ENCODE results near the gene PLEKHJ1. TPM values are rescaled to one million over a fixed set of nuclear protein-coding genes. Genes with fewer than 3 reads are reported as not detected.

The PLEKHJ1 gene
- total RNA-seq, 1 donor from 2014 or later, result 78.3 TPM

GRCh38 chr19:2235381-2236063 lies 607 bp downstream of the PLEKHJ1 start:
- no peaks in the 10 kb centered on the region for H3K9me3 Mint-ChIP-seq (ENCODE audit: unreplicated experiment)
- peak overlapping the region; percentile 89 for H3K27ac ChIP-seq (ENCODE audit: low read depth, low read length)
- peaks cover 3% of the 10 kb centered on the region for H3K36me3 Mint-ChIP-seq (ENCODE audit: low read depth, unreplicated experiment)
- H3K27ac Mint-ChIP-seq (ENCODE audit: unreplicated experiment), result peak overlapping the region; percentile 80
- TF ChIP-seq EZH2 (IDR thresholded peaks at IDR 0.05; ENCODE audit: insufficient read depth, low read length) (no peak), CTCF (IDR thresholded peaks at IDR 0.05; ENCODE audit: insufficient read depth, low read depth, low read length) (no peak)
- H3K4me2 ChIP-seq (ENCODE audit: low read length), result peak overlapping the region; percentile 93
- H2AFZ ChIP-seq (ENCODE audit: low read depth, low read length), result no peak overlapping the region
- H3K4me1 Mint-ChIP-seq (ENCODE audit: low read depth, unreplicated experiment), result peaks cover 30% of the 10 kb centered on the region
- peak overlapping the region; percentile 93 for H3K9ac ChIP-seq (ENCODE audit: low read length)
- H3K36me3 ChIP-seq (ENCODE audit: insufficient read depth, low read length), result peaks cover 9% of the 10 kb centered on the region
- H3K4me3 Mint-ChIP-seq (ENCODE audit: unreplicated experiment), result peak overlapping the region; percentile 97
- DNase-seq (ENCODE audit: low read depth), result no peak
- H4K20me1 ChIP-seq (ENCODE audit: insufficient read depth, low read length), result peaks cover 78% of the 10 kb centered on the region
- peaks cover 85% of the 10 kb centered on the region for H3K79me2 ChIP-seq (ENCODE audit: insufficient read depth, low read length)
- no peak for FAIRE-seq
- H3K27me3 ChIP-seq (ENCODE audit: insufficient read depth, low read length), result no peaks in the 10 kb centered on the region
- peaks cover 58% of the 10 kb centered on the region for H3K4me1 ChIP-seq (ENCODE audit: insufficient read depth, low read length)
- H3K4me3 ChIP-seq (ENCODE audit: insufficient read depth, low read depth, low read length), result peak overlapping the region; percentile 81
- no peaks in the 10 kb centered on the region for H3K9me3 ChIP-seq (ENCODE audit: insufficient read depth, low read depth, low read length)
- no peaks in the 10 kb centered on the region for H3K27me3 Mint-ChIP-seq (ENCODE audit: low read depth, unreplicated experiment)

DNA sequence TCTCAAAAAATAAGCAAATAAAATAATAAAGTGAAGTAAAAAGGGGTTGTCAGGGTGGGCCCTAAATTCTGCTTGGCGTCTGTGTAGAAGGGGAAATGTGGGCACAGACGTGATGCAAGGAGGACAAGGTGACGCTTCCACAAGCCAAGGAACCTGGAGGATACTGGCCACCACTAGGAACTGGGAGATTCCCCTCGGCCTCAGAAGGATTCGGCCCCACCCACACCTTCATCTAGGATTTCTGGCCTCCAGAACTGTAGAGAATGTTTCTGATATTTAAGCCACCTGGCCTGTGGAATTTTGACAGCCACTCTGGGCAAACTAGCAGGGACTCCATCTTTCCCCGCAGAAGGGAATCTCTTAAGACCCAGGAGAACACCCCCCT lies 1.1 kb downstream of the PLEKHJ1 start:
- Histone ChIP-seq H3K36me3 (ENCODE audit: insufficient read depth, low read length) (peaks cover 12% of the 10 kb centered on the region), H4K20me1 (ENCODE audit: insufficient read depth, low read length) (peaks cover 72% of the 10 kb centered on the region), H3K4me3 (ENCODE audit: insufficient read depth, low read depth, low read length) (peak overlapping the region; percentile 81), H3K4me1 (ENCODE audit: insufficient read depth, low read length) (peaks cover 53% of the 10 kb centered on the region), H3K27ac (ENCODE audit: low read depth, low read length) (no peak overlapping the region), H3K9me3 (ENCODE audit: insufficient read depth, low read depth, low read length) (no peaks in the 10 kb centered on the region), H3K27me3 (ENCODE audit: insufficient read depth, low read length) (no peaks in the 10 kb centered on the region), H3K79me2 (ENCODE audit: insufficient read depth, low read length) (peaks cover 79% of the 10 kb centered on the region), H3K9ac (ENCODE audit: low read length) (peak overlapping the region; percentile 93), H3K4me2 (ENCODE audit: low read length) (peak overlapping the region; percentile 93), H2AFZ (ENCODE audit: low read depth, low read length) (no peak overlapping the region)
- no peak for TF ChIP-seq EZH2 (IDR thresholded peaks at IDR 0.05; ENCODE audit: insufficient read depth, low read length)
- no peak for TF ChIP-seq CTCF (IDR thresholded peaks at IDR 0.05; ENCODE audit: insufficient read depth, low read depth, low read length)
- no peak for DNase-seq (ENCODE audit: low read depth)
- Mint-ChIP-seq H3K4me1 (ENCODE audit: low read depth, unreplicated experiment) (peaks cover 26% of the 10 kb centered on the region), H3K4me3 (ENCODE audit: unreplicated experiment) (peak overlapping the region; percentile 97), H3K27me3 (ENCODE audit: low read depth, unreplicated experiment) (no peaks in the 10 kb centered on the region), H3K9me3 (ENCODE audit: unreplicated experiment) (no peaks in the 10 kb centered on the region), H3K27ac (ENCODE audit: unreplicated experiment) (peak overlapping the region; percentile 80), H3K36me3 (ENCODE audit: low read depth, unreplicated experiment) (peaks cover 3% of the 10 kb centered on the region)
- FAIRE-seq, result no peak

Data from astrocyte (in vitro differentiated cells and primary cell).